CD4-positive, CD25-positive, alpha-beta regulatory T cell (primary cell): ENCODE measurements around the gene LIPC. TPM values are rescaled to one million over a fixed set of nuclear protein-coding genes. Genes with fewer than 3 reads are reported as not detected.
A peak's percentile ranks its signal among the peaks of the same experiment; 100 is the strongest.

ENCODE experiments used
- ATAC-seq, 2 donors: fragments of 150-1000 bp; cut with Tn5 transposase; one replicate each; pipeline ENCODE4 v1.10.0; 2021; ENCODE audit warnings: low read depth in 2 of 2, moderate number of reproducible peaks in 2 of 2, moderate library complexity in 1 of 2
- DNase-seq, 3 donors: peaks; one replicate each; pipeline versions ENCODE4 v3.0.0 to v3.0.0-alpha.2; 2012 to 2022; ENCODE audit warnings: mixed read lengths in 1 of 3
- H3K27ac ChIP-seq: one replicate; pipeline ENCODE4 v1.7.0; 2013; ENCODE audit warnings: mild to moderate bottlenecking, low read length; ENCODE audit not compliant: insufficient read depth, poor library complexity, severe bottlenecking
- H3K27me3 ChIP-seq: one replicate; pipeline ENCODE4 v1.7.0; 2013; ENCODE audit warnings: low read length; ENCODE audit not compliant: control insufficient read depth, insufficient read depth
- H3K36me3 ChIP-seq: one replicate; pipeline ENCODE4 v1.7.0; 2013; ENCODE audit warnings: mild to moderate bottlenecking, low read length, moderate library complexity; ENCODE audit not compliant: control insufficient read depth, insufficient read depth
- H3K4me1 ChIP-seq: 2 replicates; pipeline ENCODE4 v1.7.0; 2013; ENCODE audit warnings: mild to moderate bottlenecking, low read length; ENCODE audit not compliant: insufficient read depth, control insufficient read depth, poor library complexity, severe bottlenecking
- H3K4me3 ChIP-seq: one replicate; pipeline ENCODE4 v1.7.0; 2013; ENCODE audit warnings: low read depth, mild to moderate bottlenecking, low read length, moderate library complexity
- H3K9me3 ChIP-seq, 2 experiments: 1 replicate in 1 of 2; 2 replicates in 1 of 2; pipeline ENCODE4 v1.7.0; 2013; ENCODE audit warnings: low read length in 2 of 2, mild to moderate bottlenecking in 1 of 2, moderate library complexity in 1 of 2; ENCODE audit not compliant: control insufficient read depth in 2 of 2
- H3K27ac Mint-ChIP-seq, 3 donors: one replicate each; pipeline ENCODE4 v1.8.0; 2020 to 2022; ENCODE audit warnings: mild to moderate bottlenecking in 3 of 3, mixed read lengths in 3 of 3, moderate library complexity in 2 of 3
- H3K27me3 Mint-ChIP-seq: one replicate; pipeline ENCODE4 v1.8.0; 2022; ENCODE audit warnings: mild to moderate bottlenecking, mixed read lengths
- H3K36me3 Mint-ChIP-seq: one replicate; pipeline ENCODE4 v1.8.0; 2020; ENCODE audit warnings: mixed read lengths
- H3K4me1 Mint-ChIP-seq, 4 donors: one replicate each; pipeline ENCODE4 v1.8.0; 2020 to 2022; ENCODE audit warnings: mixed read lengths in 4 of 4, mild to moderate bottlenecking in 1 of 4
- H3K4me3 Mint-ChIP-seq, 4 donors: one replicate each; pipeline ENCODE4 v1.8.0; 2020 to 2022; ENCODE audit warnings: mild to moderate bottlenecking in 4 of 4, mixed read lengths in 4 of 4, moderate library complexity in 3 of 4
- H3K9me3 Mint-ChIP-seq, 7 donors: one replicate each; pipeline ENCODE4 v1.8.0; 2020 to 2022; ENCODE audit warnings: mixed read lengths in 7 of 7, mild to moderate bottlenecking in 3 of 7, moderate library complexity in 2 of 7
- polyA plus RNA-seq, 4 donors: library from polyadenylated mRNA; unstranded; fragments of 300-500 nt; fragmentation: Illumina TruSeq; gene quantifications; one replicate each; pipeline ENCODE4 v1.2.3, GENCODE V29; 2021
- total RNA-seq: library from RNA; stranded (reverse); gene quantifications from one replicate; pipeline ENCODE4 v1.2.3, GENCODE V29; 2022

LIPC gene
- total and polyA plus RNA-seq, 5 donors from 2014 or later: 0.54 to 1.7 (median 1.6) TPM

DNA sequence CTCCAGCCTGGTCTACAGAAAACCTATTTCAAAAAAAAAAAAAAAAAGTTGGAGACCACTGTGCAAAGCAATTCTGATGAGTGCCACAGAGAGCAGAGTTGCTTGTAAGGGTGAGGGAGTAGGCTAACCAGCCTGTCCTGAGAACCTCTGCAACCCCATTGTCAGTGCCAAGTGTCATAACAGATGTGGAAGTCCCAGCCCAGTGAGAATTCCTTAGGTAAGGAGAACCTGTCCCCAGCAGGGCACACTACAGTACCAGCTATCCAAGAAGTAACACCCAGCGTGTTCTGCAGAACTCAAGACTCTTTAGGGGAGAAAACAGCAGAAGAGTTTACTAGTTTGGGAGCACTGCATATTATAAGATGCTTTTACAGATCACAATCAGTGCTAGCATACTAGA is 156.3 kb downstream of the LIPC start:
- peak overlapping the region in 1 of 3 donors; percentile 39 for H3K27ac Mint-ChIP-seq

DNA sequence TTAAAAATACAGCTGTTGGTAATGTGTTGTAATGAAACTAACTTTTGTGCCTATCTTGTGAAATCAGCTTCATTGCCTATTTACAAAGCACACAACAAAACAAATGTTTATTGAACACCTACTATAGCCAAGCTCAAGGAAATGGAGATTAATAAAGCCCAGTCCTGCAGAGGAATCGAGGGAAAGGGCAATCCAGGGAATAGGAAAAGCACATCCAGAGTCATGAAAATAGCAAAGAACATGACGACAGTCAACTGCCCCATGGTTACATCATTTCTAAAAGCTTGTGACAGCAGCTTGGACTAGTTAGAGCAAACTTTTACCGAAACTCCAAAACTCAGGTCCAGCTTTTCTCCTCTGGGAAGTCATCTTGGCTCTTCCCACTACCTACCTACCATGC is 157.3 kb downstream of the LIPC start:
- no peak overlapping the region for H3K4me3 Mint-ChIP-seq
- H3K27ac Mint-ChIP-seq: peak overlapping the region in 2 of 3 donors; percentile 5 to 23
- H3K4me1 Mint-ChIP-seq: peaks cover 17 to 29% (median 24%) of the 10 kb centered on the region in 4 donors
- DNase-seq: no peak
- no peak overlapping the region for H3K4me3 ChIP-seq
- H3K9me3 ChIP-seq: no peaks in the 10 kb centered on the region
- no peak for ATAC-seq
- no peak overlapping the region for H3K27ac ChIP-seq
- peaks cover 5% of the 10 kb centered on the region for H3K4me1 ChIP-seq
- H3K9me3 Mint-ChIP-seq: peaks cover 0 to 5% (median 0%) of the 10 kb centered on the region in 7 donors
- no peaks in the 10 kb centered on the region for H3K27me3 ChIP-seq
- peaks cover 6% of the 10 kb centered on the region for H3K36me3 Mint-ChIP-seq
- peaks cover 6% of the 10 kb centered on the region for H3K27me3 Mint-ChIP-seq
- H3K36me3 ChIP-seq: no peaks in the 10 kb centered on the region

More for the DNA sequence above, 156.3 kb downstream of the LIPC start:
- no peaks in the 10 kb centered on the region for H3K36me3 Mint-ChIP-seq
- H3K36me3 ChIP-seq: no peaks in the 10 kb centered on the region
- peaks cover 9 to 25% (median 21%) of the 10 kb centered on the region in 4 donors for H3K4me1 Mint-ChIP-seq
- H3K9me3 ChIP-seq: peaks cover 0 to 2% of the 10 kb centered on the region in 2 experiments
- H3K27ac ChIP-seq: no peak overlapping the region
- peaks cover 2% of the 10 kb centered on the region for H3K27me3 ChIP-seq
- no peak overlapping the region for H3K4me3 Mint-ChIP-seq
- peaks cover 5% of the 10 kb centered on the region for H3K4me1 ChIP-seq
- no peak for DNase-seq
- H3K9me3 Mint-ChIP-seq: peaks cover 0 to 5% (median 2%) of the 10 kb centered on the region in 7 donors
- peaks cover 14% of the 10 kb centered on the region for H3K27me3 Mint-ChIP-seq
- no peak for ATAC-seq
- no peak overlapping the region for H3K4me3 ChIP-seq

DNA sequence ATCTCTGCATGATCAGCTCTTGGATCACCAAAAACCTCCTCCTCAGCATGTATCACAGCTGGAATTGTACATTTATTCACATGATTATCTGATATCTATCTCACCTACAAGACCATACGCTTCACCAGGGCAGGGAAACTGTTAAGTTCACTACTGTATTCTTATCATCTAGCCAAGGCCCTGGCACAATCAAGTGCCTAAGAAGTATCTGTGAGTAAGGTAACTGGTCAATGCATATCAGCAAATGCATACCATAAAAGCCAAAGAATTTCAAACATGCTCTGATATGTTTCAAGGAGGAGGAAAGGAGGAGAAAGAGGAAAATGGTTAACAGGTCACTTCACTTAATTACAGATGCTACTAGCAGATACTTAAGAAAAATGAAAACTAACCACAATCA is 158.4 kb downstream of the LIPC start:
- Mint-ChIP-seq H3K9me3 (peaks cover 0 to 2% (median 0%) of the 10 kb centered on the region in 7 donors), H3K27ac (no peak overlapping the region), H3K4me3 (no peak overlapping the region), H3K36me3 (peaks cover 9% of the 10 kb centered on the region), H3K27me3 (no peaks in the 10 kb centered on the region), H3K4me1 (peaks cover 21 to 25% (median 24%) of the 10 kb centered on the region in 4 donors)
- H3K27ac ChIP-seq: no peak overlapping the region
- peaks cover 1% of the 10 kb centered on the region for H3K4me1 ChIP-seq
- H3K36me3 ChIP-seq: no peaks in the 10 kb centered on the region
- no peak for DNase-seq
- H3K9me3 ChIP-seq: no peaks in the 10 kb centered on the region
- ATAC-seq: no peak
- no peaks in the 10 kb centered on the region for H3K27me3 ChIP-seq
- no peak overlapping the region for H3K4me3 ChIP-seq

DNA sequence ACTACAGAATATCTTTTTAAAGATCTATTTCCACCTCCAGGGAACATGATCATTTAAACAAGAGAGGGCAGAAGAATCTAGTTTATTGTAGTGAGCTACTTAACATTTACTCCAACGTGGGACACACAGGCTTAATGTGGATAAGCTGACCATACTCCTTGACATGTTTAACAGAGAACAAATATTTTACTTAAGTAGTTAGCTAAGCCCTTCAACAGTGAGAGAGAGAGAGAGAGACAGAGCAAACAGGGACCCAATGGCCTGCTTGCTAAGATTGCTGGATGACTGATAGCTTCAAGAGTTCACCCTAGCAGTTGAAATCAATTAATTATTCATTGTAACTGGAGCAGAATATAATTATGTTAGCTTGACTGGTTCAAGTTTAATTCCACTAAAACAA is 159.1 kb downstream of the LIPC start:
- H3K4me1 ChIP-seq: no peaks in the 10 kb centered on the region
- peak overlapping the region in 1 of 3 donors; percentile 17 for H3K27ac Mint-ChIP-seq
- H3K27me3 ChIP-seq: no peaks in the 10 kb centered on the region
- H3K9me3 ChIP-seq: no peaks in the 10 kb centered on the region
- no peaks in the 10 kb centered on the region for H3K27me3 Mint-ChIP-seq
- H3K27ac ChIP-seq: no peak overlapping the region
- H3K9me3 Mint-ChIP-seq: peaks cover 0 to 2% (median 0%) of the 10 kb centered on the region in 7 donors
- H3K4me3 Mint-ChIP-seq: no peak overlapping the region
- ATAC-seq (no peak), DNase-seq (no peak)
- peaks cover 21 to 32% (median 28%) of the 10 kb centered on the region in 4 donors for H3K4me1 Mint-ChIP-seq
- peaks cover 13% of the 10 kb centered on the region for H3K36me3 Mint-ChIP-seq
- H3K4me3 ChIP-seq: no peak overlapping the region
- no peaks in the 10 kb centered on the region for H3K36me3 ChIP-seq

DNA sequence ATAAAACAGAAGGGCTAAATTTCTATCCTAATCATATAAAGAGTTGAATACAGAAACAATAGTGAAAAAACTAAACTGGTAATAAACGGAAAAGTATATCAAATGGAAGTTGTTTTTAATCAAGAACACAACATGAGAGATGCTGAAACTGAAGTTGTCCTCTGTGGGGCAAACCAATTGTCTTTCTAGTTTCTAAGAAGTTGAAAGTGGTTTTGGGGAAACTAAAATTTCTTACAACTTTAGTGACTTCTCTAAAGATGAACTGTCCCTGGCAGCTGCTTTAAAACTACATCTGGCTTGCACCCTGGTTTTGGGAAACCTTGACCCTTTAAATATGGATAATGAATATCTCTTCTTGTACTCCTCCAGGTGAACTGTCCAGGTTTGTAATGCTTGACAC is 162.1 kb downstream of the LIPC start:
- H3K4me1 ChIP-seq: no peaks in the 10 kb centered on the region
- Mint-ChIP-seq H3K36me3 (peaks cover 33% of the 10 kb centered on the region), H3K9me3 (peaks cover 0 to 4% (median 0%) of the 10 kb centered on the region in 7 donors), H3K4me1 (peaks cover 24 to 44% (median 33%) of the 10 kb centered on the region in 4 donors), H3K27me3 (no peaks in the 10 kb centered on the region), H3K4me3 (no peak overlapping the region), H3K27ac (peak overlapping the region; percentile 13 to 66 (median 21))
- no peak overlapping the region for H3K4me3 ChIP-seq
- no peak for ATAC-seq
- H3K27ac ChIP-seq: no peak overlapping the region
- DNase-seq: peak in 1 of 3 donors; percentile 69
- H3K27me3 ChIP-seq: no peaks in the 10 kb centered on the region
- no peaks in the 10 kb centered on the region for H3K9me3 ChIP-seq
- peaks cover 16% of the 10 kb centered on the region for H3K36me3 ChIP-seq

DNA sequence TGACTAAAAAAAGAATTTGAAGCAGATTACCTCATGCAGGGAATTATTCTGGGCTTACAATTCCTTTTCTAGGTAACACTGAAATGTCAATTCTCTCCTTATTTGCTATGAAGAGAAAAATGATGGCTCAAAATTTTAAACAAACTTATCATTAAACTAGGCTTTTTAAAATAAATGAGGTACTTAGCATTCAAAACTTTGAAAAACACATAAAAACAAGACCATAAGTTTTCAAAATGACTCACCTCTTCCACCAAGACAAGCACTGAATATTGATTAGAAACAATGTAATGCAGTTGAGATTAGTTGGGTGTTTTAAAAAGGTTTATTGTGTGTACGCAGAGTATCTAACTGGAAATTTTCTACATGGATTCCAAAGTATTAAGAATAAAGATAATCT is 163.1 kb downstream of the LIPC start:
- peaks cover 16% of the 10 kb centered on the region for H3K36me3 ChIP-seq
- peak overlapping the region in 2 of 3 donors; percentile 47 to 81 for H3K27ac Mint-ChIP-seq
- DNase-seq (peak in 1 of 3 donors; percentile 48), ATAC-seq (no peak)
- peak overlapping the region; percentile 35 for H3K27ac ChIP-seq
- H3K9me3 ChIP-seq: no peaks in the 10 kb centered on the region
- H3K36me3 Mint-ChIP-seq: peaks cover 34% of the 10 kb centered on the region
- H3K9me3 Mint-ChIP-seq: peaks cover 0 to 4% (median 0%) of the 10 kb centered on the region in 7 donors
- peak overlapping the region in 1 of 4 donors; percentile 54 for H3K4me3 Mint-ChIP-seq
- no peaks in the 10 kb centered on the region for H3K27me3 ChIP-seq
- peaks cover 23 to 46% (median 33%) of the 10 kb centered on the region in 4 donors for H3K4me1 Mint-ChIP-seq
- no peaks in the 10 kb centered on the region for H3K27me3 Mint-ChIP-seq
- no peaks in the 10 kb centered on the region for H3K4me1 ChIP-seq
- peak overlapping the region; percentile 8 for H3K4me3 ChIP-seq

DNA sequence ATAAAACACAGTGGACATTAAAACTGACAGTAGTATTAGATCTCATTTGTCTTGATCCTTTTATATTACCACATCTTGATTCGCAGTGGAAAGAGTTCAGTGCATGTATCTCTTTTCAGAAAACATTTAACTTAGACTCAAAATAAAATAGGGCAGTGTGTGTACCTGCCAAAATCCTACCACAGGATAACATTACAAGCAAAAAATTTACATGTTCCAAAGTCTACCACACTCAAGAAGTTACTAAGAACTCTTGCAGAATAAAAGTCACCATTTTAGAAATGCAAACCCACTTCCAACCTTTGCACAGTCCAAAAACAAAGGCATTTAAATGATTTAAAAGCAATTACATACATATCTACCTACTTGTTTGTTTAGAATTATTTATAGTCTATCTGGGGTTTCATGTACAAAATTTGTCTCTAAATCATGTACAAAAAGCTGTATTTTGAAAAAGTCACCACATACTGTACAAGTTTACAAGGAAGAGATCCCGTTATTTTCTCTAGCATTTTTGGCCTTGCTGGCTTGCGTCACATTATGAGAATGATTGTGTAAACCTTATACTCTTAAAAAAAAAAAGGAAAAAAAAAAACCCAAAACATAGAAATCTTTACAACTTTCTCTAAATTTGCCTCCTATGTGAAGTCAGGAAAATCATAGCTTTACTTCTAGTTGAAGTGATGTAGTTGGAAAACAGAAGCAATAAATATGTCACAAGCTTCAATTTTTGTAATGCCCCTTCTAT is 163.9 kb downstream of the LIPC start:
- no peaks in the 10 kb centered on the region for H3K27me3 ChIP-seq
- peaks cover 34% of the 10 kb centered on the region for H3K36me3 Mint-ChIP-seq

More for the DNA sequence above, 163.9 kb downstream of the LIPC start:
- H3K4me3 ChIP-seq: peak overlapping the region; percentile 8
- DNase-seq (no peak), ATAC-seq (no peak)
- Mint-ChIP-seq H3K4me1 (peaks cover 24 to 46% (median 35%) of the 10 kb centered on the region in 4 donors), H3K27me3 (no peaks in the 10 kb centered on the region), H3K27ac (peak overlapping the region in 2 of 3 donors; percentile 4 to 82), H3K9me3 (peaks cover 0 to 4% (median 0%) of the 10 kb centered on the region in 7 donors), H3K4me3 (no peak overlapping the region)
- no peak overlapping the region for H3K27ac ChIP-seq
- no peaks in the 10 kb centered on the region for H3K9me3 ChIP-seq
- no peaks in the 10 kb centered on the region for H3K4me1 ChIP-seq
- peaks cover 16% of the 10 kb centered on the region for H3K36me3 ChIP-seq
